NCI-H2171 treated with DMSO at 0.1 percent for 48 hours (cell line): ENCODE data around the gene SYNJ1.
"Not testable (repeated sequence)": the region's sequence is repeated elsewhere in the genome, so short reads cannot be mapped to it uniquely, and the experiment has no call there.

ENCODE experiments used
- DNase-seq: peaks from one replicate; lab custom pipeline; 2025; lab: John Stamatoyannopoulos, UW

SYNJ1 gene

DNA sequence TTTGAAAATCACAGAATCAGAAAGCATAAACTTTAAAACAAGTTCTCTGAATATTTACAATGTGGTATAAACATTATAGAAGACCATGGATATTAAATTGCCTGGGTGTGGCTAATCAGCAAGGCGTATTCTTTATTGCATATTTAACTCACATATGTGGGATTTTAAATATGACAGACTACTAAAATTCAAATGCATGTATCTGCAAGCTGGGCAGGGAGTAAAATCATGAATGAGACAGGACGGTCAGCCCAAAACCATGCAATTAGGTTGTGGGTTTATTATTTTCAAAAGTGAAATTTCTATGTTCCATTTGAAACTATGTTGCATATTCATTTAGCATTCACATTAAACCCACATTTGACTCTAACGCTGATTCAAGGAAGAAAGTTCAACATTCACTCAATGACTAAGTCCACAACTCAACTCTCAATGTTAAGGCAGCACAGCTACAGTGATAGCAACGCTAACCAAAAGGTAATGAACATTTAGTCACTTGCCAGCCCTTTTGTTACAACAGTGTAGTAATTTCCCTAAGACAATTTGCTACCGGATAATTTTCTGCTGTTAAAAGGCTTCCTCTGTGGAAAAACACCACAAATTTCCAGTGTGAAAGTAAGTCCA lies 6.3 kb upstream of the SYNJ1 start:
- no peak for DNase-seq

DNA sequence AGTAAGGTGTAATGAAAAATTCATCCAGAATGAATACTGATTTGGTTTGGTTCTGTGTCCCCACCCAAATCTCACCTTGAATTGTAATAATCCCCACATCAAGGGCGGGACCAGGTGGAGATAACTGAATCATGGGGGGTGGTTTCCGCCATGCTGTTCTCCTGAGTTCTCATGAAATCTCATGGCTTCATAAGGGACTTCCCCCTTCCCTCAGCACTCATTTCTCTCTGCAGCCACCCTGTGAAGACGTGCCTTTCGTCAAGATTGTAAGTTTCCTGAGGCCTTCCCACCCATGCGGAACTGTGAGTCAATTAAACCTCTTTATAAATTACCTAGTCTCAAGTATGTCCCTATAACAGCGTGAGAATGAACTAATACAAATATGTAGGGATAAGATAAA lies 5.5 kb upstream of the SYNJ1 start:
- DNase-seq = no peak

DNA sequence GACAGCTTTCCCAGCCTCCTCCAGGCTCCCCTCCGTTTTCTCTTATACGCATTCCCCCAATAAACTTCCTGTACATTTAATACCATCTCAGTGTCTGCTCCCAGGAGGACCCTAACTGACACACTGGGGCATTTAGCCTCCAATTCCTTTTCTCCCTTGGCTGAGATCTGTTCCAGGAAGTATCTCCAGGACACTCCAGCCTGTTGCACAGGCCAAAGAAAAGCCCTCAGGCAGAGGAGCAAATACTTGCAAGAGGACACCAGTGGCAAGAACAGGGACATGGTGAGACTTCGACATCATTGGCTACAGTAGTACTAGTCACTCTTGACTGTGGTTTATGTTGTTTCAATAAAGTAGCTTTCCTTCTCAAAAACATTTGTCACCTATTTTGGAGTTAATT lies 4.7 kb upstream of the SYNJ1 start:
- no peak for DNase-seq

DNA sequence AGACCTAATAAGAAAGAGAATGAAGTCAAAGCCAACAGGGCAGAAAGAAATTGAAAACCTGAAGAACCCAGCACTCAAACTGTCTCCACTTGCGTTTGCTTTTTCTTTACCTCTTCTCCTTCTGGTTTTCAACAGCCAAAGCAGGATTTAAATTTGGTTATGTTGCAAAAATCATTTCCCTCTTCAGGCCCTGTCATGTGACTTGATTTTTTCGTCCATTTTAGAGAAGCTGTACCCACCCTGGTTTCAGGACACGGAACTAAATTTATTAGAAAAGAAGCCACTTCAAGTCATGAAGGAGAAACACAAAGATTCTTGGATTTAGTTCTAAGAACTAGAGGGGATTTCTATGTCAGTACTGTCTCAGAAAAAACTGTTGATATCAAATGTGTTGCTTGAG lies 1.0 kb upstream of the SYNJ1 start:
- DNase-seq = no peak

DNA sequence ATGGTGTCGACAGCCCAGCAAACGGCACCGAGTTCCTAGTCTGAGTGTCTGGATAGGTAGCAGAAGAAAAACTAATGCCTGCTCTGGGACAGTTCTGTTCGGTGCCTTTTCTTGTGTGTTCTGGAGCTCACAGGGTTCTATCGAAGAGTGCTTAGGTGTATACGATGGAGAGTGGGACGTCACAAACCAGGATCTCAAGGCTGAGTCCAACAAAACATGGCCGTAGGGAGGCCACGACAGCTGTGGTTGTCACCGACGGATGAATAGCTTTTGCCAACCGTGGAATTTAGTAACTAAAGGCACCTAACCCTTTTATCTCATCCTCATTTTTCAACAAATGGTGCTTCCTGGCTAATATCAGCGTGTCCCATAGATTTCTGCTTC lies 635 bp upstream of the SYNJ1 start:
- peak; percentile 61 for DNase-seq

DNA sequence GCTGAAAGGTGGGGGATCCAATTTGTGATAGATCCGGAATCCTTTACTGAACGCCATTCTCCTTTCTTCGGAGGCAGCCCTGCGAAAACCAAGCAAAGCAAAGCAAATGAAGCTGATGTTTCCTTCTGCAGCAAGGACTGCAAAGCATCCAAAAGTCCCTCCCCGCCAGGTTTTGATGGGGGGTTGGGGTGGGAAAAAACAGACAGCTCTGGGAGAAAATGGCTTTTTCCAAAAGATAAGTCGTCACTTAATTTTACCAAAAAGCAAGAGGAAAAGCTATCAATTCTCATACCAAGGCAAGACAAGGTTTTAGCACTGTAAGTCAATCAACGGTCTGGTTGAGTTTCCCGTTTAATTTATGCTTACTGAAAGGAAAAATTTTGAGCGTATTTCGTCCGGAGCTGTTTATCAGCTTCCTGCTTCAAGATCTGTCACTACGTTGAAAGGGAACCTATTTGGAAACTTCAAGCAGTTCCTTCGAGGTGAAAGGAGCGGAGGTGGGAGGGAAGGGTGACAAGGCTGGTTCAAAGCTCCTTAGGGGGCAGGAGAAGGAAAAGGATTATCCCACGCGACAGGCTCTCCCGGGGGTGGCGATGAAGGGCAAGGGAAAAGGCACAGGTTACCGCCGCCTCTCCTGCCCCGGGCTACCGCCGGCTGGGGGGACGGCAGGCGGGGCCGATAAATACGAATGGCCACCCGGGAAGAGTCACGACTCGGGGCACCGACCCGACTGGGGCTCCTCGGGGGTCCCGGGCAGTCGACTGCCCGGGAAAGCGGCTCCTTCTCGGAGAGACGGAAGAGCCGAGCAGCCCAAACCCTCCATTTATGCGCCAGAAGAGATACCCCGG lies 750 bp downstream of the SYNJ1 start:
- DNase-seq = peak; percentile 33

DNA sequence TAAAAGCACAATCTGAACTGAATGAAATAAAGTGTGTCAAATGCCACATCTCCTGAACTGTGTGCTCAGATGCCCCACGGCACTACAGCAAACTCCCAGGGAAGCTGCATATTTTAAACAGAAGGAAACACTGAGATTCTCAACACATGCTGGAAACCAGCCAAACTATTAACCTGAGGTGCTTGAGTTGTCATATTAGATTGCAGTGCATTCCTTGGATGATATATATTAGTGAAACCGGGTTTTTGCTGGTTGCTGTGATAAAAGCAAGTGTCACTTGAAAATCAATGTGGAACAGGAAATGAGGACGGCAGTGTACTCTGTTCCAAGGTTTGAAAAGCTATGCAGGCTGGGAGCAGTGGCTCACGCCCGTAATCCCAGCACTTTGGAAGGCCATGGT lies 8.7 kb downstream of the SYNJ1 start:
- DNase-seq = peak; percentile 47

DNA sequence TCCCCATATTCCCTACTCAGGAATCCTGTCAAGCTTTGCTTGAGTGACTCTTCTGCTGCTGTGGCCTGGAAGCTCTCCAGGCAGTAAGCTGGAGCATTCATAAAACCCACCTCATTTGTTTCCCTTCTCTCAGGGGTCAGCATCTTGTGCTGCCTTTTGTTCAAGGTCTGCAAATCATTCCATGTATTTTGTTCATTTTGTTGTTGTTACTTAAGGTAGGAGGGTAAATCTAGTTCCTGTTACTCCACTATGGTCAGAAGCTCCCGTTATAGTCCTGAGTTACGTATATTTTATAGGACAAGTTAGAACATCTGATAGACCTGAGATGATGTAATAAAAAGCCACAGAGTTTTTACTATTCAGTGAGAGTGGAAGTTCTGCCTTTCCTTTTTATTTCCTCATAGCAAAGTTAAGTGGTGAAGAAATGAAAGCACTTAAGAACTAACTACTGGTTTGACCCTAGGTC lies 9.9 kb downstream of the SYNJ1 start:
- DNase-seq = no peak

DNA sequence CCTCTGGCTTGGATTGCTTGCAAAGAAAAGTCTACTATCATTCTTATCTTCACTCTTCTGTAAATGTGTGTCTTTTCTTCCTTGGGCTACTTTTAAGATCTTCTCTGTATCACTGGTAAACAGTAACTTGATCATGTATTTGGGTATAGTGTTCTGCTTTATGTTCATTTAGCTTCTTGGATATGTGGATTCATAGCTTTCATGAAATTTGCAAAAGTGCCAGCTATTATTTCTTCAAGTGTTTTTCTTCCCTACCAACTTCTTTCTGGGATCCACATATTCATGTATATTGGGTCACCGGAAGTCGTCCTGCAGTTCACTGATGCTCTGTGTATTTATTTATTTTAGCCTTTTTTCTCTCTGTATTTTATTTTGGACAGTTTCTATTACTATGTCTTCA lies 11.3 kb downstream of the SYNJ1 start:
- no peak for DNase-seq

DNA sequence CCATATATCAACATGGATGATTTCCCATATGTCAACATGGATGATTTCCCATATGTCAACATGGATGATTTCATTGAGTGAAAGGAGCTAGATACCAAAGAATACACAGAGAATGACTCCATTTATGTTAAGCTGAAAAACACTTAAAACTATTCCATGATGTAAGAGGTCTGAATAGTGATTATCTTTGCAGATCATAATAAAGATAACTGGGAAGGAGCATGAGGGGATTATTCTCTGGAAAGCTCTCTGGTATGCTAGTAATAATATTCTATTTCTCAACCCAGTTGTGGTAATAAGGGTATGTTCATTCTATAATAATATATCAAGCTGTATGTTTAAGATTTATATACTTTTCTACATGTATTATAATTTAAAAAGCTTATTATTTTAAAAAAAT lies 14.1 kb downstream of the SYNJ1 start:
- no peak for DNase-seq

DNA sequence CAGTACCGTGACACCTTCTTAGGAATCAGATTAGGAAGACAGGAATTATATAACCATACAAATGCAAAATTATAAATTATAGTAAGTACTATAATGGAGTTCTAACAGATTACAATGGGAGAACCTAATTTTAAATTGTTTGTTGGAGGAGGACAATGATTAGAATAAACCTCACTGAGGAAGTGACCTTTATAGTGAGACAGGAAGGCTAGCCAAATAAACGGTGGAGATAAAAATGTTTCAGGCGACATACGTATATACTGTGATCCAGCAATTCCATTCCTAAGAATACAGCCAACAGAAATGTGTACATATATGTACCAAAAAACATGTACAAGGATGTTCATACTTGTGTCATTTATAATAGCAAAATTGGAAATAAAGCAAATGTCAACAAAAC lies 15.2 kb downstream of the SYNJ1 start:
- no peak for DNase-seq

DNA sequence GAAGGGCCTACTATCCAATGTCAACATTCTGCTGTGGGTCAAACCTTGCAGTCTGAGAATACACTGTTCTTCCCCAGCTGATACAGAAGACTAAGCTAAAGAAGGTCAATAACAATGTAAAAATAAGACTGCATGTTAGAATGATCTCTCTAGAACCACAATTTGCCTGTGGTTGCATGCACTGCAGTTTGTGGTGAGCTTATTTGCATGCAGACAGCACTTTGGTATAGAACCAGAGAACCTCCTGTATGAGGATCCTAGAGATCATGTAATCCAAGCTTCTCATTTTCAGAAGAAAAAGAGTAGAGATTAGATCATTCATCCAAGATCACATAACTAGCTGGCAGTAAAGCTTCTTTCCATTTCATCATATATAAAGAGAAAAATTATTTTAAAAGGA lies 15.8 kb downstream of the SYNJ1 start:
- no peak for DNase-seq

DNA sequence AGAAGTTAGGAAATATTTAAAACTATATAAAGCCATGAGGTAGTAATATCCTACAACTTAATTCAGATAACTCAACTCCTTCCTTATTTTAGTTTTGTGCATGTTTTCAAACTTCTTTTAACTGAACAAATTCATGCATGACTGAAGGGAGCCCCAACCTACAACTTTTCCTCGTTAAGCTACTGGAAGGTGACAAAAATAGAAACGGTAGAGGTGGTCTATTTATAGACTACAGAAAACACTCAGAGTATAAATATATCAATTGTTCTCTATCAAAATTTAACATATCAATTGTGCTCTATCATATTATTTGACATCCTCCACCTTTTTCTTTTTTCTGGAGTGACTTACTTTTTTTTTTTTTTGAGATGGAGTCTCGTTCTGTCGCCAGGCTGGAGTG lies 16.8 kb downstream of the SYNJ1 start:
- no peak for DNase-seq

DNA sequence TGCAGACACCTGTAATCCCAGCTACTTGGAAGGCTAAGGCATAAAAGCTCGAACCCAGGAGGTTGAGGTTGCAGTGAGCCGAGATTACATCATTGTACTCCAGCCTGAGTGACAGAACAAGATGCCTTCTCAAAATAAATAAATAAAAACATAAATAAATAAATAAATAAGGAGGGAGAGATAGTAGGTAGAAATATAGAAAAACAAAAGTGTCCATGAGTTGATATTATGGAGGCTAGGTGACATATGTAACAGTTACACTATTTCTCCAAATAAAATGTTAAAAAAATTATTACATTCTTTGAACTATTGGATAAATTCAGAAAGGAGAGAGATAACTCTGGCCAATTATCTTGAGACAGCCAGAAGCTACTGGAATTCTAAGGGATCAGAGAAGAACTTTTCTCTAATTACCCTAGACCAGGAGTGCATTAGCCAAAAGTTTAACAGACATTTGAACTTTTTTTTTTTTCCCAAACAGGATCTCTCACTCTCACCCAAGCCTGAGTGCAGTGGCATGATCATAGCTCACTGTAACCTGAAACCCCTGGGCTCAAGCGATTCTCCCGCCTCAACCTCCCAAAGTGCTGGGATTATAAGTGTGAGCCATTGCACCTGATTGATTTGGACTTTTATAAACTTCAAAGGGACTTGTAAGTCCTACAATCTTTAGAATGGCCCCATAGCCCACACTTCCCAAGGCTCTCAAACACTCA lies 17.6 kb downstream of the SYNJ1 start:
- DNase-seq = peak; percentile 23

DNA sequence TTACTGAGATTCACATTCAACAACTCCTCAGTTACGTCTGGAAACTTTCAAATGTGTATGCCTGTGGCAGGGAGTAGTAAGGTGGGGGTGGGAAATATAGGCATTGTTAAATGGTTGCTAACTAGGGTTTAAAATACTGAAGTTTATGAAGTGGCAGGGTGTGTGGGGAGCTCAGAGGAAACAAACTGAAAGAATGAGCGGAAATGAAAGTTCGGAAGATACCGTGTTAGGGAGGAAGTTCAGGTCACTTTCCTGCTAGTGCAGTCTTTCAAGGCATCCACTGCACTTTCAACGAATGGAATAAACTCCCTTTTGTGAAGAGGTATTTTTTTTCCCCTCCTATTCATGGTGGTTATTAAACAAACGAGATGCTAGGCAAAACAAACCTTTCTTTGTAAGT lies 19.7 kb downstream of the SYNJ1 start:
- no peak for DNase-seq

DNA sequence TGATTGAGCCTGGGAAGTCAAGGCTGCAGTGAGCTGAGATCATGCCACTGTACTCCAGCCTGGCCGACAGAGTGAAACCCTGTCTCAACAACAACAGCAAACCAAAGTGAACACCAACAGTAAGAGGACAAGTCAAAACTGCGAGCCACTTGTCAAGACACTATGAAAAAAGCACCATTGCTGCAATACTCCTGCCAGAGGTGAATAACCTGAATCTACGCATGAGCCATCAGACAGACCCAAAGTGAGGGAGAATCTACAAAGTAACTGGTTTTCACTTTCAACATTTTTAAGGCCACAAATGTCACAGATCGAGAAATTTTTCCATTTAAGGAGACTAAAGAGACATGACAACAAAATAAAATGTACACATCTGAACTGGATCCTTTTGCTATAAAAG lies 21.9 kb downstream of the SYNJ1 start:
- no peak for DNase-seq

DNA sequence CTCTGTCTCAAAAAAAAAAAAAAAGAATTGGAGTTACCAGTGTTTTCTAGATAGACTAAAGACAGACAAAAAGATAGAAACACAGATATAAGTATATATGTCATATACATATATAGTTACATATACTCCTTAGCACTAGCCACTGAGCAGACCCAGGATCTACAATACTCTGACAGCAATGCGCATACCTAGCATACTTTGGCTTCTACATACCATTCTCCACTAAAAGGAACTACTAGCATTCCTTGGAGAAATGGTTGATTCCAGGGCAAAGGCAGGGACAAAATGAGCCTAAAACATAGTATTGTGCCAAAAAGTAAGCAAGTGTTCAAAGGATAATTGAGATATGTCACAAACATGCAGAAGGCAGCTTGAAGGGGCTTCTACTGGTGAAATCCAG lies 22.7 kb downstream of the SYNJ1 start:
- no peak for DNase-seq

DNA sequence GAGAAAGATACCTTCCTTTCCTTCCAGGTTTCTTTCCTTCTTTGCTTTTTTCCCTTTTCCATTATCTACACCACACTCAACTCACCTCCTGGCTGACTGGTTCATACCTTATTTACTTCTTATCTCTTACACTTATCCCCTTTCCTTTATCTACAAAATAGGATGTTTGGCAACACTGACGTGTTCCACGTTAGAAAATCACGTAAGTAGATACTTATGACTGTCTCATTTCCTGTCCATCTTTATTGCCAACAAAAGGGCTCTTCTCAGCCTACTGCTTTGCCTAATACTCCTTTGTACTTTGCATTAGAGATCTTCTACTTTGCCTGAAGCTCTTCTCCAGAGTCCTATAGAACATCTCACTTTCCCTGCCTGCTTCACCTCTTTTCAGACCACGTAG lies 25.1 kb downstream of the SYNJ1 start:
- no peak for DNase-seq

DNA sequence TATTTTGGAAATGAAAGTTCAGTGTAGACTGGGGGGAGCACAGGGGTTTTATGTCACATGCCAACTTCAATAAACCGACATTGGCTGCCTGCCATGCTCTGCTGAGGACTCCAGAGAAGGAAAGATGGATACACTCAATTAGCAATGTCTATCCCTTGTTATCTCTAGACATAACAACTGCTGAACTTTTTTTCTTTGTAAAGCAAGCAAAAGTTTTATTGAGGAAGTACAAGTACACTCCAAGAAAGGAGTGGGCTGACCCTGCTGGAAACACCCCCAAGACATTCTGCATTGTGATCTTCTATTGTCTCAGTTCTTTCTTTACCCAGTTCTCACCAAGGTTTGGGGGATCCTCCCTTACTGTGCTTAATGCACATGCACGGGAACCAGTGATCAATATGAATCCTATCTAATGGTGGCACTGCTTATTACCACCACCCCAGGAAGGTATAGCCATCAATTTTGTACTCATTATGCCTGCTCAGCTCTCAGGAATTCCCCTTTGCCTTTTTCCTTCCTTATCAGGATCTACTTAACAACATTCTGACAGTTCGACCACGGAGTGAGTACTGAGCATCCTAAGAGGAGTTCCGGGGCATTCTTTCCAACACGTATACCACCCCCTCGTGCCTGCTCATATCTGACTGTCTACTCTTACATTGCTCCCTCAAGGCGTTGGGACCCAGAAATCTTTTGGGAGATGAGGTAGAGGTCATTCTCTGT lies 28.7 kb downstream of the SYNJ1 start:
- no peak for DNase-seq

DNA sequence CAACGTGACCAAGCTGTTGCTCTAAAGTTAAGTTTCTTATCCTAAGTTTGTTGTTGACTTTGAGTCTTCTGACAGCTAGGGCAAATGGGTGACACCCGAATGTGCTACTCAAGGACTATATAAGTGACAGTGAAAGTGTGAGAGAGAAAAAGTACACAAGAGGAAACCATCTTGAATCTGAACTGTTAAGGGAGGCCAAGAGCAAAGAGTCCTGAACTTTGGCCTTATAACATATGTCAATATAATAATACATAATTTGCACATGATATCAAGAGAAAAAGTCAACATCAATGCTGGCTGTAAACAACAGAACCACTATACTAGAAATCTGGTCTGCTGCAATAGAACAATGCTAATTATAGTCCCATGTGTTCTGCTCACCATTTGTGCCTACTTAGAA lies 29.5 kb downstream of the SYNJ1 start:
- no peak for DNase-seq

DNA sequence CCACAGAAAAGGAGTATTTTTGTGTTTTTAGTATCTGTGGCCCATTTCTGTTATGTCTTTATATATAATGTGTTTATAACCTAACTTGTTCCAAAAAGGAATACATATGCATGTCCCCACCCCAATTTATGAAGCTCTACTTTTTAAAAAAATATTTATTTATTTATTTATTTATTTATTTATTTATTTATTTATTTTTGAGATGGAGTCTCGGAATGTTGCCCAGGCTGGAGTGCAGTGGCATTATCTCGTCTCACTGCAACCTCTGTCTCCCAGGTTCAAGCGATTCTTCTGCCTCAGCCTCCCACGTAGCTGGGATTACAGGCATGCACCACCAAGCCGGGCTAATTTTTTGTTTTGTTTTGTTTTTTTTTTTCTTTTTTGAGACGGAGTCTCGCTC lies 32.3 kb downstream of the SYNJ1 start:
- DNase-seq = not testable (repeated sequence)

DNA sequence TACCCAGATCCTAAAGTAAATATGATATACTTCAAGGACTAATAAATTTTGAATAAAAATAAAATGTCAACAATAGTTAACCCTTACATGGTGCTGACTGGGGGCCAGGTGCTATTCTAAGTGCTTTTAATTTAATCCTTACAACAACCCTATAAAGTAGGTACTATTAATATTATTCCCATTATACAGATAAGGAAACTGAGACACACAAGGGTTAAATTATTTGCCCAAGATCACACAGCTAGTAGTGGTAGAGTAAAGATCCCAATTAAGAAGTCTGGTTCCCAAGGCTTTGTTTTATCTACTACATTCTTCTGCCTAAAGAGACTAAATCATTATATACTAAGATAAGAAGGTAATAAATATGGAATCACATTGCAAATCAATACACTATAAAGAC lies 34.2 kb downstream of the SYNJ1 start:
- DNase-seq = no peak

DNA sequence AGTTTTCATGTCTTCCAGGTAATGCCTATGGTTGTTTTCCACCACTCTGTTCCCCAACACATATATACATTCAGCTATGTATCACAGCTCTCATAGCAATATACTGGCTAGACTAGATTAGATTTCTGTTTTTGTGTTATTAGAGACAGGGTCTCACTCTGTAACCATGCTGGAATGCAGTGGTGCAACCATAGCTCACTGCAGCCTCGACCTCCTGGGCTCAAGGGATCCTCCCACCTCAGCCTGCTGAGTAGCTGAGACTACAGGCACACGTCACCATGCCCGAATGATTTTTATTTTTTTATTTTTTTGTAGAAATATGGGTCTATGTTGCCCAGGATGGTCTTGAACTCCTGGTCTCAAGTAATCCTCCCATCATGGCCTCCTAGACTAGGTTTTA lies 37.7 kb downstream of the SYNJ1 start:
- DNase-seq = no peak
